ENCODE data around the gene FGF14.

The FGF14 gene

DNA sequence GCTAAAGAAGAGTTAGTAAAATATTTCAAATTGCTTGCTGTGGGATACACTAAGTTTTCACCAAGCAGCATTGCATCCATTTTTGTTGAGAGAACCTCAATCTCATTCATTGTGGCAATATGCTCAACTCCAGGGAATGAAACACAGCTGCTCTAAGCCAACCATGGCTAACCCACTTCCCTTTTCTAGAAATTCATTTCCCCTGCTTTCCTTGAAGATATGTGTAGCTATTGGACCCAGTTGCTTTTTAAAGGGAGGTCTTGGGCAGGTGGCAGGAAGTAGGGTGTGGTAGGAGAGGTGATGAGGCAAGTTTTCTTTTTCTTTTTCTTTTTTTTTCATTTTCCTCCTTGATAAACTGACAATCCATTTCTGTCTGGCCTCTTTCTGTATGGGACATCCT is 452.2 kb downstream of the FGF14 start:
- no peak overlapping the region for H3K4me3 Mint-ChIP-seq
- peaks cover 15% of the 10 kb centered on the region for H3K4me1 Mint-ChIP-seq
- H3K36me3 Mint-ChIP-seq (ENCODE audit: low read depth) = no peaks in the 10 kb centered on the region
- peaks cover 4% of the 10 kb centered on the region for H3K27me3 Mint-ChIP-seq (ENCODE audit: low read depth, poor library complexity)
- DNase-seq = no peak
- H3K9me3 Mint-ChIP-seq = no peaks in the 10 kb centered on the region
- TF ChIP-seq, protein P1, sequence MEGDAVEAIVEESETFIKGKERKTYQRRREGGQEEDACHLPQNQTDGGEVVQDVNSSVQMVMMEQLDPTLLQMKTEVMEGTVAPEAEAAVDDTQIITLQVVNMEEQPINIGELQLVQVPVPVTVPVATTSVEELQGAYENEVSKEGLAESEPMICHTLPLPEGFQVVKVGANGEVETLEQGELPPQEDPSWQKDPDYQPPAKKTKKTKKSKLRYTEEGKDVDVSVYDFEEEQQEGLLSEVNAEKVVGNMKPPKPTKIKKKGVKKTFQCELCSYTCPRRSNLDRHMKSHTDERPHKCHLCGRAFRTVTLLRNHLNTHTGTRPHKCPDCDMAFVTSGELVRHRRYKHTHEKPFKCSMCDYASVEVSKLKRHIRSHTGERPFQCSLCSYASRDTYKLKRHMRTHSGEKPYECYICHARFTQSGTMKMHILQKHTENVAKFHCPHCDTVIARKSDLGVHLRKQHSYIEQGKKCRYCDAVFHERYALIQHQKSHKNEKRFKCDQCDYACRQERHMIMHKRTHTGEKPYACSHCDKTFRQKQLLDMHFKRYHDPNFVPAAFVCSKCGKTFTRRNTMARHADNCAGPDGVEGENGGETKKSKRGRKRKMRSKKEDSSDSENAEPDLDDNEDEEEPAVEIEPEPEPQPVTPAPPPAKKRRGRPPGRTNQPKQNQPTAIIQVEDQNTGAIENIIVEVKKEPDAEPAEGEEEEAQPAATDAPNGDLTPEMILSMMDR (IDR thresholded peaks at IDR 0.05) = no peak
- no peak overlapping the region for H3K27ac Mint-ChIP-seq

DNA sequence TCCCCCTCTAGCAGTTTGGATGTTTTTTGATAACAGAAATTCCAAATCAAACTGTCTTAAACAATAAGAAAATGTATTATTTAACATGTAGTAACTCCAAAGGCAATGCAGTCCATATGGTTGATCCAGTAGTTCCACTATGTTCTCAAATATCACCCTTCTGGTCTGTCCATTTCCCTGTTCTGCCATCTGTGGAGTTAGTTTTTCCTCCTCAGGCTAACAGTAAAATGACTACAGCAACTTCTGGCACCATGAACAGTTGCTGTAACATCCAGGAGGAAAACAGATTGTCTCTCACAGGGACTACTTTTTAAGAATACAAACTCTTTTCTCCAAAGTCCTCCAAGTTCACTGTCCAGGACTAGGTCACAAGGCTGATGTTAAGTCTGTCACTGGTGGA is 455.4 kb downstream of the FGF14 start:
- H3K27me3 Mint-ChIP-seq (ENCODE audit: low read depth, poor library complexity) = peaks cover 4% of the 10 kb centered on the region
- H3K36me3 Mint-ChIP-seq (ENCODE audit: low read depth) = no peaks in the 10 kb centered on the region
- H3K27ac Mint-ChIP-seq = no peak overlapping the region
- no peaks in the 10 kb centered on the region for H3K9me3 Mint-ChIP-seq
- TF ChIP-seq, protein P1 (IDR thresholded peaks at IDR 0.05) = no peak
- H3K4me1 Mint-ChIP-seq = peaks cover under 1% of the 10 kb centered on the region
- no peak overlapping the region for H3K4me3 Mint-ChIP-seq
- no peak for DNase-seq

DNA sequence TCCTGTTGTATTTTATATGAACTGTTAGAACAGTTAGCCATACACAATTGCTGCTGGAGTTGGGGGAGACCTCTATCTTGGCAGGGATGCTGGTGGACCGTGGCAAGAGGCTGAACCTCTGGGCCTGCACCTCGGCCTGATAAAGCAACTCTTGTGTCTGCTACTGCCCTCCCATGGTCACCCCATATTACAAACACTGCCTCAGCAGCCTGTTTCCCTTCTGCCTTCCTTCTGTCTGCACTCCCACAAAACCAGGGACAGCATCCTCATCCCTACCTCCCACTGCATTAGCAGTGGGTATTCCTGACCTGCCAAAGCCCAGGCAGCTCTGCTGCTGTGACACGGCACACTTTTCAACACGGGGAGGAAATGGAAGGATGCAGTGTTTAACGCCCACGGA is 456.4 kb downstream of the FGF14 start:
- DNase-seq = no peak
- Mint-ChIP-seq H3K36me3 (ENCODE audit: low read depth) (no peaks in the 10 kb centered on the region), H3K9me3 (no peaks in the 10 kb centered on the region), H3K27me3 (ENCODE audit: low read depth, poor library complexity) (peaks cover 4% of the 10 kb centered on the region), H3K27ac (no peak overlapping the region), H3K4me3 (no peak overlapping the region), H3K4me1 (peaks cover 10% of the 10 kb centered on the region)
- TF ChIP-seq, protein P1 (IDR thresholded peaks at IDR 0.05) = no peak

DNA sequence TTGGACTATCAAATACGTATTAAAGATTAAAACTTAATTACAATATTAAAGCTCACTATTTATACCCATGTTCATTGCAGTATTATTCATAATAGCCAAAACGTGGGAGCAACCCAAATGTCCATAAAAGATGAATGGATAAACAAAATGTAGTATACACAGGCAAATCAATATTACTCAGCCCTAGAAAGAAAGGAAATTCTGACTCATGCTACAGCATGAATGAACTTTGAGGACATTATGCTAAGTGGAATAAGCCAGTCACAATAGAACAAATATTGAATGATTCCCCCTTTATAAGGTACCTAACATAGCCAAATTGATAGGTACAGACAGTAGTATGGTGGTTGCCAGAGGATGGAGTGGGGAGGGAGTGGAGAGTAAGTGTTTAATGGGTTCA is 457.3 kb downstream of the FGF14 start:
- Mint-ChIP-seq H3K27ac (no peak overlapping the region), H3K4me1 (peaks cover 16% of the 10 kb centered on the region), H3K36me3 (ENCODE audit: low read depth) (no peaks in the 10 kb centered on the region), H3K27me3 (ENCODE audit: low read depth, poor library complexity) (peaks cover 4% of the 10 kb centered on the region), H3K4me3 (no peak overlapping the region), H3K9me3 (no peaks in the 10 kb centered on the region)
- TF ChIP-seq, protein P1 (IDR thresholded peaks at IDR 0.05) = no peak
- no peak for DNase-seq

DNA sequence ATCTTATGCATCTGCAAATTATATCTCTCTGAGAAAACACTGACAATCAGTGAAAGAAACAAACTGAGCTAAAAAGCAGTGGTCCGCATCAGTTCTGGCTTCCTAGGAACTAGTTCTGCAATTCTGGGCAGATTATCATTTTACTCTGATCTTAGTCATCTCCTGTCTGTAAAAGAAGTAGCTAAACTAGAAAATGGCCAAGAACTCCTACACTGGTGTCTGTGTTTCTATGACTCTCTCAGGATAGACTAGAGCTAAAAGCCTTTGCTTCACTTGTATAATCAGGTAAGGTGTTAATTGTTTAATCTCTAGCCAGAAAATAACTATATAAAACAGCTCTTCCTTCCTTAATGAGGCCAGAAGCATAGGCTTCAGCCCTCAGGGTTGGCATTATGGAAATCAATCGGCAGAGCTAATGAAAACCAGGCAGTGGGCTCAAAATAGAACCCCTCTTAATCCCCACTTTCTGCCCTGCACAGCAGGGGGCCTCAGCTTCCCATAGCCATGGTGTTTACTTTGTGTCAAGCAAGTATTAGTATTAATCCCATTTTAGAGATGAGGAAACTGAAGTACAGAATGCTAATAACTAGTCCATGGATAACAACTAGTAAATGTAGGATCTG is 459.2 kb downstream of the FGF14 start:
- no peak overlapping the region for H3K27ac Mint-ChIP-seq
- TF ChIP-seq, protein P1 (IDR thresholded peaks at IDR 0.05) = no peak
- H3K36me3 Mint-ChIP-seq (ENCODE audit: low read depth) = no peaks in the 10 kb centered on the region
- DNase-seq = no peak
- H3K4me1 Mint-ChIP-seq = peaks cover 16% of the 10 kb centered on the region
- H3K9me3 Mint-ChIP-seq = no peaks in the 10 kb centered on the region
- peaks cover 8% of the 10 kb centered on the region for H3K27me3 Mint-ChIP-seq (ENCODE audit: low read depth, poor library complexity)
- H3K4me3 Mint-ChIP-seq = no peak overlapping the region

DNA sequence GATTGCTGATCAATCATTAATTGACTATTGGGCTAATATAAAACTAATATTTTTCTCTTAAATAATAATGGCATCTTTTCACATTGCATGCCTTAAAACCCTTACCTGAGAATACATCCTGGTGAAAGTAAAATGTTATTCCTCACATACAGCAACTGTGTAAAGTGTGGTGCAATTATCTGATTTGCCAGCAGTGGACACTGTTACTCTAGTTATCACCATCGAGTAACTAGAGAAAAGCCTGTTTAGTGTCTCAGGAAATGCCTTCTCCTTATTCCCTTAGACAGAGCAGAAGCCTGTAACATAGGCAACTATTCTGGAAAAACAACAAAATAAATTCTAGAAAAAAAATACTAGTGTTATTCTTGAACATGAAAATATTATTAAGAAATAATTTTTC is 459.8 kb downstream of the FGF14 start:
- H3K27ac Mint-ChIP-seq = no peak overlapping the region
- TF ChIP-seq, protein P1 (IDR thresholded peaks at IDR 0.05) = peak; percentile 96
- peak; percentile 46 for DNase-seq
- H3K9me3 Mint-ChIP-seq = no peaks in the 10 kb centered on the region
- H3K4me3 Mint-ChIP-seq = no peak overlapping the region
- H3K36me3 Mint-ChIP-seq (ENCODE audit: low read depth) = no peaks in the 10 kb centered on the region
- peaks cover 8% of the 10 kb centered on the region for H3K27me3 Mint-ChIP-seq (ENCODE audit: low read depth, poor library complexity)
- peaks cover 16% of the 10 kb centered on the region for H3K4me1 Mint-ChIP-seq
